ENCODE measurements around the gene RRAS2. TPM values are rescaled to one million over a fixed set of nuclear protein-coding genes. Genes with fewer than 3 reads are reported as not detected.
A peak's percentile ranks its signal among the peaks of the same experiment; 100 is the strongest.

Gene RRAS2
- total RNA-seq, 2 experiments from 2014 or later, result 0.60 TPM; not detected in 1

- BruUV-seq (replicated peaks), result no TSS peak
- H3K9me3 ChIP-seq (ENCODE audit: low read length), result no peaks in the 10 kb centered on the region
- no peak overlapping the region for H2AFZ ChIP-seq (ENCODE audit: low read length)
- POLR2A ChIA-PET, result interaction anchor here (0.5 to 1.0 kb wide), 2 partner anchors 16 to 626 kb away, joined by 3 to 4 read pairs; no protein-coding TSS in a partner anchor
- no peaks in the 10 kb centered on the region for H3K36me3 ChIP-seq (ENCODE audit: insufficient read depth, low read length)
- no peaks in the 10 kb centered on the region for H4K20me1 ChIP-seq (ENCODE audit: insufficient read depth, low read length)
- intact Hi-C loops (cut with micrococcal nuclease; ENCODE audit: unreplicated experiment), result no loop called here
- CTCF ChIA-PET (ENCODE audit: unreplicated experiment), result no interaction called here
- H3K4me3 ChIP-seq (ENCODE audit: low read depth, low read length, poor library complexity, severe bottlenecking), result no peak overlapping the region
- H3K4me2 ChIP-seq (ENCODE audit: low read length), result no peak overlapping the region
- no peak for DNase-seq (ENCODE audit: low spot score)
- no peaks in the 10 kb centered on the region for H3K9me2 ChIP-seq (ENCODE audit: insufficient read depth, low read length)
- no peaks in the 10 kb centered on the region for H3K4me1 ChIP-seq (ENCODE audit: insufficient read depth, low read length, poor library complexity, severe bottlenecking)
- no peak for TF ChIP-seq CTCF (conservative IDR thresholded peaks at IDR 0.05; ENCODE audit: low read length)
- no peak for TF ChIP-seq EZH2phosphoT487 (IDR thresholded peaks at IDR 0.05; ENCODE audit: borderline replicate concordance, low read depth, low read length)
- H3K27ac ChIP-seq (ENCODE audit: low read depth, low read length, poor library complexity, severe bottlenecking), result no peak overlapping the region
- H3K79me2 ChIP-seq (ENCODE audit: insufficient read depth, low read depth, low read length), result no peaks in the 10 kb centered on the region
Observed at GRCh38 chr11:14378171-14378570, 19.2 kb upstream of the RRAS2 start.

- no peaks in the 10 kb centered on the region for H3K79me2 ChIP-seq (ENCODE audit: insufficient read depth, low read depth, low read length)
- POLR2A ChIA-PET, result interaction anchor here (0.6 kb wide), 1 partner anchor 8 kb away, joined by 3 read pairs; no protein-coding TSS in a partner anchor
- H3K9me3 ChIP-seq (ENCODE audit: low read length), result no peaks in the 10 kb centered on the region
- no peaks in the 10 kb centered on the region for H3K9me2 ChIP-seq (ENCODE audit: insufficient read depth, low read length)
- intact Hi-C loops (cut with micrococcal nuclease; ENCODE audit: unreplicated experiment), result no loop called here
- no peaks in the 10 kb centered on the region for H3K36me3 ChIP-seq (ENCODE audit: insufficient read depth, low read length)
- no TSS peak for BruUV-seq (replicated peaks)
- no peak overlapping the region for H3K27ac ChIP-seq (ENCODE audit: low read depth, low read length, poor library complexity, severe bottlenecking)
- H3K4me3 ChIP-seq (ENCODE audit: low read depth, low read length, poor library complexity, severe bottlenecking), result no peak overlapping the region
- CTCF ChIA-PET (ENCODE audit: unreplicated experiment), result no interaction called here
- no peak for TF ChIP-seq EZH2phosphoT487 (IDR thresholded peaks at IDR 0.05; ENCODE audit: borderline replicate concordance, low read depth, low read length)
- no peak for TF ChIP-seq CTCF (conservative IDR thresholded peaks at IDR 0.05; ENCODE audit: low read length)
- no peaks in the 10 kb centered on the region for H4K20me1 ChIP-seq (ENCODE audit: insufficient read depth, low read length)
- no peak overlapping the region for H2AFZ ChIP-seq (ENCODE audit: low read length)
- no peaks in the 10 kb centered on the region for H3K4me1 ChIP-seq (ENCODE audit: insufficient read depth, low read length, poor library complexity, severe bottlenecking)
- H3K4me2 ChIP-seq (ENCODE audit: low read length), result no peak overlapping the region
- no peak for DNase-seq (ENCODE audit: low spot score)
Observed at GRCh38 chr11:14376920-14377319, 17.9 kb upstream of the RRAS2 start.

GRCh38 chr11:14374922-14375830 lies 16.2 kb upstream of the RRAS2 start:
- intact Hi-C loops (cut with micrococcal nuclease; ENCODE audit: unreplicated experiment), result no loop called here
- POLR2A ChIA-PET, result interaction anchor here (0.6 kb wide), 1 partner anchor 47 kb away, joined by 8 read pairs; no protein-coding TSS in a partner anchor

More at GRCh38 chr11:14374922-14375830, 16.2 kb upstream of the RRAS2 start:
- CTCF ChIA-PET (ENCODE audit: unreplicated experiment), result no interaction called here
- BruUV-seq (replicated peaks), result no TSS peak
- Histone ChIP-seq H3K79me2 (ENCODE audit: insufficient read depth, low read depth, low read length) (no peaks in the 10 kb centered on the region), H2AFZ (ENCODE audit: low read length) (no peak overlapping the region), H3K4me1 (ENCODE audit: insufficient read depth, low read length, poor library complexity, severe bottlenecking) (no peaks in the 10 kb centered on the region), H3K4me2 (ENCODE audit: low read length) (no peak overlapping the region), H3K9me2 (ENCODE audit: insufficient read depth, low read length) (no peaks in the 10 kb centered on the region), H3K9me3 (ENCODE audit: low read length) (no peaks in the 10 kb centered on the region), H4K20me1 (ENCODE audit: insufficient read depth, low read length) (no peaks in the 10 kb centered on the region), H3K4me3 (ENCODE audit: low read depth, low read length, poor library complexity, severe bottlenecking) (no peak overlapping the region), H3K27ac (ENCODE audit: low read depth, low read length, poor library complexity, severe bottlenecking) (no peak overlapping the region), H3K36me3 (ENCODE audit: insufficient read depth, low read length) (no peaks in the 10 kb centered on the region)
- DNase-seq (ENCODE audit: low spot score), result no peak
- TF ChIP-seq EZH2phosphoT487 (IDR thresholded peaks at IDR 0.05; ENCODE audit: borderline replicate concordance, low read depth, low read length) (no peak), CTCF (conservative IDR thresholded peaks at IDR 0.05; ENCODE audit: low read length) (0 out of 2 replicates have a peak, but pooled peaks have one; percentile 22)
